NB4 (cell line): ENCODE measurements around the gene NAPA.

Experiments used
- DNase-seq: peaks from one replicate; pipeline ENCODE4 v3.0.0; 2010; ENCODE audit warnings: low read depth
- H3K4me3 ChIP-seq: one replicate; pipeline ENCODE4 v1.5.1; 2011; ENCODE audit warnings: mild to moderate bottlenecking, low read depth, low read length, moderate library complexity
- CTCF ChIP-seq: IDR thresholded peaks from one replicate; pipeline ENCODE4 v1.5.1; 2012; ENCODE audit warnings: low read depth, low read length
- MAX ChIP-seq: IDR thresholded peaks from 2 replicates; pipeline ENCODE4 v1.6.1; 2011; ENCODE audit warnings: low read depth, low read length
- MYC ChIP-seq: IDR thresholded peaks from 2 replicates; pipeline ENCODE4 v1.6.1; 2011; ENCODE audit warnings: low read depth, low read length
- POLR2A ChIP-seq: IDR thresholded peaks from 2 replicates; pipeline ENCODE4 v1.6.1; 2011; ENCODE audit warnings: mild to moderate bottlenecking; ENCODE audit not compliant: insufficient read length; ENCODE audit errors: extremely low read depth

The NAPA gene

GRCh38 chr19:47450478-47450877, 64.4 kb downstream of the NAPA start:
- DNase-seq, result no peak
- no peak overlapping the region for H3K4me3 ChIP-seq
- TF ChIP-seq MAX (no peak), MYC (no peak), POLR2A (no peak), CTCF (no peak)

GRCh38 chr19:47448360-47448727, 66.5 kb downstream of the NAPA start:
- no peak overlapping the region for H3K4me3 ChIP-seq
- peak; percentile 50 for DNase-seq
- TF ChIP-seq MAX, result no peak
- TF ChIP-seq CTCF, result peak; percentile 8

- H3K4me3 ChIP-seq, result no peak overlapping the region
- TF ChIP-seq POLR2A (no peak), MYC (no peak), CTCF (no peak), MAX (no peak)
- DNase-seq, result peak; percentile 68
Measured at GRCh38 chr19:47447470-47448359, 67.1 kb downstream of the NAPA start.

- no peak overlapping the region for H3K4me3 ChIP-seq
- TF ChIP-seq MAX, result no peak
- TF ChIP-seq POLR2A, result no peak
- TF ChIP-seq MYC, result no peak
- TF ChIP-seq CTCF, result no peak
- DNase-seq, result peak; percentile 73
Measured at GRCh38 chr19:47446534-47447469, 68.1 kb downstream of the NAPA start.

- no peak overlapping the region for H3K4me3 ChIP-seq
- DNase-seq, result peak; percentile 94
- peak; percentile 80 for TF ChIP-seq MAX
- TF ChIP-seq CTCF, result no peak
- TF ChIP-seq POLR2A, result no peak
- peak; percentile 61; the same call in 1 of the 2 replicates for TF ChIP-seq MYC
Measured at GRCh38 chr19:47445937-47446402, 68.9 kb downstream of the NAPA start.
